ENCODE measurements around the gene RHOF. TPM values are rescaled to one million over a fixed set of nuclear protein-coding genes. Genes with fewer than 3 reads are reported as not detected.
"Not testable (repeated sequence)": the region's sequence is repeated elsewhere in the genome, so short reads cannot be mapped to it uniquely, and the experiment has no call there.

Gene RHOF
- total and polyA plus RNA-seq, 2 of the 13 experiments (the other 11 are each of a cell fraction or from before 2014, with no cell fraction given), result 14.6 to 32.2 TPM

DNA sequence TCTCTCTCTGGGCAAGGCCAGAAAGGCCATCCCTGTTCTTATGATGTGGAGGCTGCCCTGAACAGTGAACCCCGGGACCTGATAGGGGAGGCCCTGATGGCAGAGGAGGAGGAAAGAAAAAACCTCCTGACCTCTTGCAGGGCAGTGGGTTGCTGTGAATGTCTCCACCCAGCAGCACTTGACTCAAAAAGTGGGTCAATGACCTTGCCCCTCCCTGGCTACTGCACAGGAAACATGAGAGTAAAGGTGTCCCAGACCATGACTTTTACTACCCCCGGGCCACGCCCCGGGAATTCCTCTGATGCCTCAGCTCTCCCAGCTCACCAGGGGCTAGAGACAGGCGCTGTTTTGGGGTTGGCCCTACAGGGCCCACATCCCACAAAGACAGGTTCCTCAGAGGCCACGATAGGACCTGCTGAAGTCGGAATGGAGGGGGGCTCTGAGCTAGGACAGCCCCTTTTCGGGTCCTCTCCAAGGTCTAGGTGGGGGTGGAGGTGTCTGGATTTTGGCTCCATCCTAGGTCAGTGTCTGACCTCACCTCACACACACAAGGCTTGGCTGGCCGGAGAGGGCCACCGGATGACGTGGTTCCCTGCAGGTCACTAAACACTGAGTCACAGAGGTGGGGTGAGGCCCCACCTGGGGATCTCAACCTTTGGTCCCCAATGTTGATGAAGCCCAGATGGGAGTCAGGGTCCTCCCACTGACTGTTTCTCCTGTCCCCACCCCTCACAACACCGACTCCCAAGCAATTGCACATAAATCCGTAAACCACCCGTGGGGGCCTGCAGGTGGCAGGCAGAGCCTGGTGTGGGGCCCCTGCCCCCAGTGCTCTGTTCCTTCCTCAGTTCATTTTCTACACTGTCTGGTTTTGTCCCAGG, 1.6 kb downstream of the RHOF start (continued):
- TF ChIP-seq GATA4 (IDR thresholded peaks at IDR 0.05; ENCODE audit: borderline replicate concordance, low read depth), result 0 out of 2 replicates have a peak, but pooled peaks have one; percentile 4
- TF ChIP-seq ZNF441 (CRISPR knock-in tag; IDR thresholded peaks at IDR 0.05; ENCODE audit: borderline replicate concordance), result no peak
- no peak for TF ChIP-seq SP2 (CRISPR knock-in tag; IDR thresholded peaks at IDR 0.05)
- TF ChIP-seq ZMYM3 (CRISPR knock-in tag; IDR thresholded peaks at IDR 0.05), result no peak; the same call in 1 of the 2 replicates
- TF ChIP-seq MTA3 (CRISPR knock-in tag; IDR thresholded peaks at IDR 0.05), result no peak
- TF ChIP-seq, protein P1, sequence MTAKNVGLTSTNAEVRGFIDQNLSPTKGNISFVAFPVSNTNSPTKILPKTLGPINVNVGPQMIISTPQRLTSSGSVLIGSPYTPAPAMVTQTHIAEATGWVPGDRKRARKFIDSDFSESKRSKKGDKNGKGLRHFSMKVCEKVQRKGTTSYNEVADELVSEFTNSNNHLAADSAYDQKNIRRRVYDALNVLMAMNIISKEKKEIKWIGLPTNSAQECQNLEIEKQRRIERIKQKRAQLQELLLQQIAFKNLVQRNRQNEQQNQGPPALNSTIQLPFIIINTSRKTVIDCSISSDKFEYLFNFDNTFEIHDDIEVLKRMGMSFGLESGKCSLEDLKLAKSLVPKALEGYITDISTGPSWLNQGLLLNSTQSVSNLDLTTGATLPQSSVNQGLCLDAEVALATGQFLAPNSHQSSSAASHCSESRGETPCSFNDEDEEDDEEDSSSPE (CRISPR knock-in tag; IDR thresholded peaks at IDR 0.05), result no peak
- no peak for TF ChIP-seq ZNF709 (CRISPR knock-in tag; IDR thresholded peaks at IDR 0.05)
- TF ChIP-seq, protein P2, sequence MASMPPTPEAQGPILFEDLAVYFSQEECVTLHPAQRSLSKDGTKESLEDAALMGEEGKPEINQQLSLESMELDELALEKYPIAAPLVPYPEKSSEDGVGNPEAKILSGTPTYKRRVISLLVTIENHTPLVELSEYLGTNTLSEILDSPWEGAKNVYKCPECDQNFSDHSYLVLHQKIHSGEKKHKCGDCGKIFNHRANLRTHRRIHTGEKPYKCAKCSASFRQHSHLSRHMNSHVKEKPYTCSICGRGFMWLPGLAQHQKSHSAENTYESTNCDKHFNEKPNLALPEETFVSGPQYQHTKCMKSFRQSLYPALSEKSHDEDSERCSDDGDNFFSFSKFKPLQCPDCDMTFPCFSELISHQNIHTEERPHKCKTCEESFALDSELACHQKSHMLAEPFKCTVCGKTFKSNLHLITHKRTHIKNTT (CRISPR knock-in tag; IDR thresholded peaks at IDR 0.05), result no peak
- TF ChIP-seq MYC (CRISPR knock-in tag; IDR thresholded peaks at IDR 0.05; ENCODE audit: borderline replicate concordance), result peak; percentile 12; the same call in 1 of the 2 replicates
- no peak for TF ChIP-seq FIP1L1 (IDR thresholded peaks at IDR 0.05; ENCODE audit: borderline replicate concordance, insufficient read depth, low read depth, low read length)
- TF ChIP-seq NBN (conservative IDR thresholded peaks at IDR 0.05), result no peak
- TF ChIP-seq HOXA3 (CRISPR knock-in tag; IDR thresholded peaks at IDR 0.05), result no peak
- no peak for TF ChIP-seq ZNF839 (CRISPR knock-in tag; IDR thresholded peaks at IDR 0.05; ENCODE audit: borderline replicate concordance)
- TF ChIP-seq MZF1 (CRISPR knock-in tag; IDR thresholded peaks at IDR 0.05; ENCODE audit: borderline replicate concordance), result no peak
- no peak for TF ChIP-seq ZSCAN31 (CRISPR knock-in tag; IDR thresholded peaks at IDR 0.05; ENCODE audit: low read depth)
- no peak for TF ChIP-seq ZNF558 (CRISPR knock-in tag; IDR thresholded peaks at IDR 0.05; ENCODE audit: borderline replicate concordance)

DNA sequence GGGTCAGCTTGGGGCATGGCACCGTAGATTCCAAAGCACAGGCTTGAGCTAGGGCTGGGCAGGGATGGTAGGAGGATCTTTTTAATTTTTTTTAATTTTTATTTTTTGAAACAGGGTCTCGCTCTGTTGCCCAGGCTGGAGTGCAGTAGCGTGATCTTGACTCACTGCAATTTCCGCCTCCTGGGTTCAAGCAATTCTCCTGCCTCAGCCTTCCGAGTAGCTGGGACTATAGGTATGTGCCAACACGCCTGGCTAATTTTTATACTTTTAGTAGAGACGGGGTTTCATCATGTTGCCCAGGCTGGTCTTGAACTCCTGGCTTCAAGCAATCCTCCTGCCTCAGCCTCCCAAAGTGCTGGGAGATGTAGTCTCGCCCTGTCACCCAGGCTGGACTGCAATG, 2.7 kb downstream of the RHOF start:
- H3K27me3 ChIP-seq (ENCODE audit: control insufficient read depth in 1 of 2, insufficient read depth in 2 of 2, low read length in 2 of 2); BruUV-seq (replicated peaks); H3K36me3 ChIP-seq (replicated peaks in 1 of 2; ENCODE audit: control insufficient read depth in 1 of 2, insufficient read depth in 2 of 2, low read length in 2 of 2); FAIRE-seq; H3K9me3 ChIP-seq (ENCODE audit: low read length); H2AFZ ChIP-seq (ENCODE audit: low read length); H3K4me3 ChIP-seq (replicated peaks in 1 of 3; ENCODE audit: insufficient read depth in 1 of 3, low read depth in 2 of 3, low read length in 3 of 3); CTCF ChIA-PET (ENCODE audit: low intra/inter-chr PET ratio, low total read pairs); ATAC-seq; H3K9ac ChIP-seq (ENCODE audit: insufficient read depth, low read depth, low read length); DNase-seq (ENCODE audit: low spot score); H3K4me2 ChIP-seq (ENCODE audit: low read depth, low read length); H3K27ac ChIP-seq (ENCODE audit: extremely low read length, insufficient read depth, low read length): not testable (repeated sequence)
- intact Hi-C loops (cut with micrococcal nuclease; ENCODE audit: unreplicated experiment), result loop anchor here (5.0 kb wide), 1 partner anchor 93 kb away; no protein-coding TSS in a partner anchor
- in situ Hi-C loops (cut with HindIII; ENCODE audit: extremely low pct_ligation_motif_present, low pct_unique_long_range_greater_than_20kb), result loop anchor here (5.0 kb wide), 1 partner anchor 97 kb away; the partner anchor contains the start of gene PSMD9
- WGBS (ENCODE audit: low lambda C conversion rate), result 95% methylated on average over 8 of the region's 8 CpGs
- POLR2A ChIA-PET, result interaction anchor here (2.7 to 14.0 kb wide), 2 partner anchors 9 to 16 kb away, joined by 17 to 393 read pairs; partner anchors contain the start of gene SETD1B
- Histone ChIP-seq H4K20me1 (ENCODE audit: insufficient read depth, low read length) (peaks cover 11% of the 10 kb centered on the region; the same call in 1 of the 2 replicates), H3K4me1 (ENCODE audit: insufficient read depth, low read length) (peaks cover 94% of the 10 kb centered on the region), H3K79me2 (ENCODE audit: insufficient read depth, low read length) (peaks cover 35% of the 10 kb centered on the region)

Data from HepG2 (cell line).